Measurements from ENCODE around the gene ERH. TPM values are rescaled to one million over a fixed set of nuclear protein-coding genes. Genes with fewer than 3 reads are reported as not detected.

The ERH gene
- total and polyA plus RNA-seq, 2 donors (not counting 1 experiment from before 2014, with no cell fraction given), result 29.3 to 169 TPM

GRCh38 chr14:69346710-69347109 lies 51.4 kb downstream of the ERH start:
- Histone ChIP-seq H3K4me2 (replicated peaks; ENCODE audit: low read depth, low read length, poor library complexity, severe bottlenecking) (no peak overlapping the region), H3K27ac (ENCODE audit: low read length in 2 of 2) (no peak overlapping the region), H3K79me2 (ENCODE audit: control insufficient read depth, insufficient read depth, low read length) (no peaks in the 10 kb centered on the region), H3K4me3 (ENCODE audit: control extremely low read depth in 1 of 5, extremely low read depth in 1 of 5, insufficient read depth in 1 of 5, low read depth in 2 of 5, low read length in 4 of 5) (no peak overlapping the region), H3K9me3 (ENCODE audit: control extremely low read depth in 1 of 3, control insufficient read depth in 2 of 3, insufficient read depth in 1 of 3, low read length in 2 of 3) (no peaks in the 10 kb centered on the region), H3K4me1 (ENCODE audit: control insufficient read depth in 2 of 2, insufficient read depth in 2 of 2, low read length in 2 of 2) (peaks cover 9 to 11% of the 10 kb centered on the region in 2 donors), H3K36me3 (replicated peaks in 1 of 2; ENCODE audit: control extremely low read depth in 1 of 2, control insufficient read depth in 1 of 2, extremely low read depth in 1 of 2, insufficient read depth in 2 of 2, low read length in 1 of 2) (no peaks in the 10 kb centered on the region), H3K9ac (ENCODE audit: low read length) (no peak overlapping the region), H3K27me3 (replicated peaks in 1 of 4; ENCODE audit: control extremely low read depth in 1 of 4, control insufficient read depth in 3 of 4, insufficient read depth in 4 of 4, low read length in 3 of 4) (no peaks in the 10 kb centered on the region), H4K20me1 (ENCODE audit: control insufficient read depth, insufficient read depth, low read length, poor library complexity, severe bottlenecking) (no peaks in the 10 kb centered on the region), H2AFZ (ENCODE audit: insufficient read depth, low read depth, low read length, poor library complexity, severe bottlenecking) (no peak overlapping the region)
- Mint-ChIP-seq H3K27me3 (peaks cover 6% of the 10 kb centered on the region), H3K4me1 (peaks cover 6% of the 10 kb centered on the region), H3K9me3 (ENCODE audit: insufficient read depth) (no peaks in the 10 kb centered on the region), H3K27ac (no peak overlapping the region), H3K4me3 (no peak overlapping the region)
- intact Hi-C loops (cut with micrococcal nuclease), result no loop called here
- POLR2A ChIA-PET, result no interaction called here
- CTCF ChIA-PET, result interaction anchor here (1.0 kb wide), 1 partner anchor 51 kb away, joined by 3 read pairs; the partner anchor contains the start of genes ERH and SLC39A9
- 63% methylated on average over 3 of the region's 9 CpGs for WGBS (ENCODE audit: insufficient coverage)
- TF ChIP-seq CTCF (IDR thresholded peaks at IDR 0.05), result no peak
- no peak for TF ChIP-seq EZH2 (IDR thresholded peaks at IDR 0.05; ENCODE audit: borderline replicate concordance, insufficient read depth, low read depth, low read length, poor library complexity, severe bottlenecking)
- no peak for DNase-seq
- ATAC-seq (ENCODE audit: low read depth), result no peak

- no peak overlapping the region for H3K27ac ChIP-seq (ENCODE audit: low read length in 2 of 2)
- H3K4me3 Mint-ChIP-seq, result no peak overlapping the region
- H2AFZ ChIP-seq (ENCODE audit: insufficient read depth, low read depth, low read length, poor library complexity, severe bottlenecking), result no peak overlapping the region
- DNase-seq (no peak), ATAC-seq (ENCODE audit: low read depth) (no peak)
- H3K27me3 ChIP-seq (replicated peaks in 1 of 4; ENCODE audit: control extremely low read depth in 1 of 4, control insufficient read depth in 3 of 4, insufficient read depth in 4 of 4, low read length in 3 of 4), result no peaks in the 10 kb centered on the region
- no peak for TF ChIP-seq EZH2 (IDR thresholded peaks at IDR 0.05; ENCODE audit: borderline replicate concordance, insufficient read depth, low read depth, low read length, poor library complexity, severe bottlenecking)
- TF ChIP-seq CTCF (IDR thresholded peaks at IDR 0.05), result no peak
- no peaks in the 10 kb centered on the region for H3K9me3 Mint-ChIP-seq (ENCODE audit: insufficient read depth)
- H3K27me3 Mint-ChIP-seq, result peaks cover 14% of the 10 kb centered on the region
- peaks cover 0 to 3% (median 0%) of the 10 kb centered on the region in 3 donors for H3K9me3 ChIP-seq (ENCODE audit: control extremely low read depth in 1 of 3, control insufficient read depth in 2 of 3, insufficient read depth in 1 of 3, low read length in 2 of 3)
- no peaks in the 10 kb centered on the region for H3K4me1 Mint-ChIP-seq
- no peak overlapping the region for H3K27ac Mint-ChIP-seq
- ChIA-PET POLR2A (interaction anchor here (0.7 kb wide), 2 partner anchors 9 to 1219 kb away, joined by 3 to 5 read pairs; no protein-coding TSS in a partner anchor), CTCF (interaction anchor here (1.2 kb wide), 1 partner anchor 9 kb away, joined by 4 read pairs; no protein-coding TSS in a partner anchor)
- H3K9ac ChIP-seq (ENCODE audit: low read length), result no peak overlapping the region
- no peaks in the 10 kb centered on the region for H3K79me2 ChIP-seq (ENCODE audit: control insufficient read depth, insufficient read depth, low read length)
- H3K4me2 ChIP-seq (replicated peaks; ENCODE audit: low read depth, low read length, poor library complexity, severe bottlenecking), result no peak overlapping the region
- no peaks in the 10 kb centered on the region for H3K36me3 ChIP-seq (replicated peaks in 1 of 2; ENCODE audit: control extremely low read depth in 1 of 2, control insufficient read depth in 1 of 2, extremely low read depth in 1 of 2, insufficient read depth in 2 of 2, low read length in 1 of 2)
- H3K4me3 ChIP-seq (ENCODE audit: control extremely low read depth in 1 of 5, extremely low read depth in 1 of 5, insufficient read depth in 1 of 5, low read depth in 2 of 5, low read length in 4 of 5), result no peak overlapping the region
- intact Hi-C loops (cut with micrococcal nuclease), result no loop called here
- WGBS (ENCODE audit: insufficient coverage), result 20% methylated on average over 2 of the region's 4 CpGs
- H4K20me1 ChIP-seq (ENCODE audit: control insufficient read depth, insufficient read depth, low read length, poor library complexity, severe bottlenecking), result no peaks in the 10 kb centered on the region
- no peaks in the 10 kb centered on the region for H3K4me1 ChIP-seq (ENCODE audit: control insufficient read depth in 2 of 2, insufficient read depth in 2 of 2, low read length in 2 of 2)
Measured at GRCh38 chr14:69345402-69345801, 52.7 kb downstream of the ERH start.
